Endodermal cell (in vitro differentiated cells): ENCODE measurements around the gene PPP1R16B. TPM values are rescaled to one million over a fixed set of nuclear protein-coding genes. Genes with fewer than 3 reads are reported as not detected.
A peak's percentile ranks its signal among the peaks of the same experiment; 100 is the strongest.

Experiments used
- DNase-seq: peaks from one replicate; pipeline ENCODE4 v3.0.0-alpha.2; 2017
- H3K27ac ChIP-seq: 2 replicates; pipeline ENCODE4 v1.5.1; 2013; ENCODE audit warnings: mild to moderate bottlenecking, low read depth, low read length, moderate library complexity
- H3K27me3 ChIP-seq: 2 replicates; pipeline ENCODE4 v1.6.1; 2013; ENCODE audit warnings: mild to moderate bottlenecking, low read length, moderate library complexity; ENCODE audit not compliant: insufficient read depth, control insufficient read depth, poor library complexity, severe bottlenecking
- H3K36me3 ChIP-seq: 2 replicates; pipeline ENCODE4 v1.7.0; 2013; ENCODE audit warnings: mild to moderate bottlenecking, low read length, moderate library complexity; ENCODE audit not compliant: control insufficient read depth, insufficient read depth
- H3K4me1 ChIP-seq: one replicate; pipeline ENCODE4 v1.7.0; 2013; ENCODE audit warnings: low read length; ENCODE audit not compliant: control insufficient read depth, insufficient read depth
- H3K4me3 ChIP-seq: 2 replicates; pipeline ENCODE4 v1.5.1; 2013; ENCODE audit warnings: mild to moderate bottlenecking, low read length, moderate library complexity
- H3K9ac ChIP-seq: 2 replicates; pipeline ENCODE4 v1.6.1; 2013; ENCODE audit warnings: mild to moderate bottlenecking, low read length, moderate library complexity; ENCODE audit not compliant: poor library complexity, severe bottlenecking; ENCODE audit errors: extremely low read depth
- H3K9me3 ChIP-seq: 2 replicates; pipeline ENCODE4 v1.6.1; 2013; ENCODE audit warnings: mild to moderate bottlenecking, low read length, moderate library complexity; ENCODE audit not compliant: control insufficient read depth
- H3K27ac Mint-ChIP-seq: 2 replicates; pipeline ENCODE4 v1.8.0; 2020; ENCODE audit warnings: mixed read lengths
- H3K27me3 Mint-ChIP-seq: 2 replicates; pipeline ENCODE4 v1.8.0; 2021; ENCODE audit warnings: mild to moderate bottlenecking, mixed read lengths; ENCODE audit not compliant: insufficient read depth
- H3K36me3 Mint-ChIP-seq: 2 replicates; pipeline ENCODE4 v1.8.0; 2020; ENCODE audit warnings: low read depth, mixed read lengths
- H3K4me1 Mint-ChIP-seq: 2 replicates; pipeline ENCODE4 v1.8.0; 2020; ENCODE audit warnings: mixed read lengths
- H3K4me3 Mint-ChIP-seq: 2 replicates; pipeline ENCODE4 v1.8.0; 2020; ENCODE audit warnings: mild to moderate bottlenecking, moderate library complexity, mixed read lengths
- H3K9me3 Mint-ChIP-seq: 2 replicates; pipeline ENCODE4 v1.8.0; 2020; ENCODE audit warnings: mild to moderate bottlenecking, mixed read lengths
- WGBS, 2 experiments: methylation state at CpG; one replicate each; pipeline versions ENCODE4 v1.1.5 to v1.1.7; 2013; ENCODE audit warnings: missing lambda C conversion rate in 2 of 2, mixed read lengths in 1 of 2; ENCODE audit not compliant: insufficient coverage in 1 of 2, insufficient read length in 1 of 2; 5-methylcytosine and 5-hydroxymethylcytosine counted together
- total RNA-seq, 2 donors: library from RNA; stranded (reverse); fragmentation: NEBNext Ultra II Directional in 1 of 2; extraction: Animal tissue kit (Norgen Biotek cat#: 25700) in 1 of 2; gene quantifications; 2 replicates in 1 of 2; 3 replicates in 1 of 2; pipeline ENCODE4 v1.2.1, GENCODE V29; 2021
- TF ChIP-seq, protein P1 (sequence below): fragments of 200-600 bp; sonication (generic); conservative IDR thresholded peaks from 2 replicates; pipeline ENCODE4 v1.5.0; 2021; ENCODE audit warnings: antibody characterized with exemption, mild to moderate bottlenecking

Gene PPP1R16B
- total RNA-seq, 2 donors from 2014 or later: 6.7 to 15.3 TPM

DNA sequence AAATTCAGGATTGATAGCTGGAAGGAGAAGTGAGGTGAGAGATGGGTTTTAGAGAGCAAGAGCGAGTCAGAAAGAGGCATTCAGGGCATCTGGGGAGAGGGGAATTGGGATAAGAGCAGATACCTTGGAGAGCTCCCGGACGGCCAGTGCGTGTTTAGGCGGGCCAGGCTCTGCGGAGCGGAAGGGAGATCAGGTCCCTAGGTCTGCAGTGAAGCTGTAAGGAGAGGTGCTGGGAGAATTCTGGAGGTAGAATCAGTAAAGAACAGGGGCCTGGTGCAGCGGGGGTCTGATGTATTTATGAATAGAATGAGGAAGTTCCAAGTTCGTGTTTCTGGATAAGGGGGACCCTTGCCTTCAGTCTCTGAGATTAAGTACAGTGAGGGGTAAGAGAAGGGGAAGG is 73.4 kb downstream of the PPP1R16B start:
- H3K9me3 Mint-ChIP-seq: no peaks in the 10 kb centered on the region
- H3K27ac Mint-ChIP-seq: no peak overlapping the region
- WGBS, 2 experiments: 40 to 46% methylated on average over 7 to 9 of the region's 9 CpGs
- H3K36me3 ChIP-seq: no peaks in the 10 kb centered on the region
- no peak overlapping the region for H3K4me3 Mint-ChIP-seq
- DNase-seq: peak; percentile 86
- H3K4me1 Mint-ChIP-seq: peaks cover 4% of the 10 kb centered on the region
- no peak overlapping the region for H3K27ac ChIP-seq
- H3K4me1 ChIP-seq: peaks cover 4% of the 10 kb centered on the region
- no peak overlapping the region for H3K4me3 ChIP-seq
- no peaks in the 10 kb centered on the region for H3K9me3 ChIP-seq
- TF ChIP-seq, protein P1, sequence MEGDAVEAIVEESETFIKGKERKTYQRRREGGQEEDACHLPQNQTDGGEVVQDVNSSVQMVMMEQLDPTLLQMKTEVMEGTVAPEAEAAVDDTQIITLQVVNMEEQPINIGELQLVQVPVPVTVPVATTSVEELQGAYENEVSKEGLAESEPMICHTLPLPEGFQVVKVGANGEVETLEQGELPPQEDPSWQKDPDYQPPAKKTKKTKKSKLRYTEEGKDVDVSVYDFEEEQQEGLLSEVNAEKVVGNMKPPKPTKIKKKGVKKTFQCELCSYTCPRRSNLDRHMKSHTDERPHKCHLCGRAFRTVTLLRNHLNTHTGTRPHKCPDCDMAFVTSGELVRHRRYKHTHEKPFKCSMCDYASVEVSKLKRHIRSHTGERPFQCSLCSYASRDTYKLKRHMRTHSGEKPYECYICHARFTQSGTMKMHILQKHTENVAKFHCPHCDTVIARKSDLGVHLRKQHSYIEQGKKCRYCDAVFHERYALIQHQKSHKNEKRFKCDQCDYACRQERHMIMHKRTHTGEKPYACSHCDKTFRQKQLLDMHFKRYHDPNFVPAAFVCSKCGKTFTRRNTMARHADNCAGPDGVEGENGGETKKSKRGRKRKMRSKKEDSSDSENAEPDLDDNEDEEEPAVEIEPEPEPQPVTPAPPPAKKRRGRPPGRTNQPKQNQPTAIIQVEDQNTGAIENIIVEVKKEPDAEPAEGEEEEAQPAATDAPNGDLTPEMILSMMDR: no peak
- no peaks in the 10 kb centered on the region for H3K27me3 Mint-ChIP-seq
- no peaks in the 10 kb centered on the region for H3K27me3 ChIP-seq
- no peak overlapping the region for H3K9ac ChIP-seq
- no peaks in the 10 kb centered on the region for H3K36me3 Mint-ChIP-seq

GRCh38 chr20:38880952-38881735 is 75.6 kb downstream of the PPP1R16B start:
- H3K4me3 Mint-ChIP-seq: no peak overlapping the region
- WGBS, 2 experiments: 82 to 84% methylated on average over 6 to 14 of the region's 14 CpGs
- no peaks in the 10 kb centered on the region for H3K9me3 Mint-ChIP-seq

DNA sequence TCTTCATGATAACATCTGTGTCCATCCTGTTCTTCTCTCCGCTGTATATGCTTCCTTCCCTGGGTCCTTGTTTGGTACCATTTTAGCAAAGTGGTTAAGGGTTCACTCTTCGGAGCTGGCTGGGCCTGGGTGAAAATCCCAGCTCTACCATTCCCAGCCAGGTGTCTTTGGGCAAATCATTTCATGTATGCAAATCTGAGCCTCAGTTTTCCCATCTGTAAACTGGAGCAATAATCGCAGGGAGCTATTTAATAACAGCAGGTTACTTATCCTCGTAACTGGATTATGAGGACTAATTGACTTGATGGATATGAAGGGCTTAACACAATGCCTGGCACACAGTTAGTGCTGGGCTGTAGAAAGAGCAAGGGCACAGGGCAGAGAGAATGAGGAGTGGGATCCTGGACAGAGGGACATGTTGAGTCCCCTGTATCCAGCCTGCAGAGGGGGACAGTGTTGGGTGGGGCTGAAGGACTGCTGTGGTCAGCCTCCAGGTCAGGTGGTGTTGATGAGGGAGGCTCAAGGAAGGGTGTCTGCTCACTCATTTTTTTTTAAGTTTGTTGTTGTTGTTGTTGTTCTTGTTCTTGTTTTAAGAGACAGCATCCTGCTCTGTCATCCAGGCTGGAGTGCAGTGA is 76.4 kb downstream of the PPP1R16B start:
- WGBS, 2 experiments: 90 to 93% methylated on average over 3 to 4 of the region's 4 CpGs
- no peaks in the 10 kb centered on the region for H3K9me3 Mint-ChIP-seq
- H3K4me1 Mint-ChIP-seq: no peaks in the 10 kb centered on the region
- Histone ChIP-seq H3K9me3 (no peaks in the 10 kb centered on the region), H3K4me3 (no peak overlapping the region), H3K9ac (no peak overlapping the region), H3K4me1 (no peaks in the 10 kb centered on the region), H3K27me3 (no peaks in the 10 kb centered on the region), H3K36me3 (no peaks in the 10 kb centered on the region), H3K27ac (no peak overlapping the region)
- no peak overlapping the region for H3K27ac Mint-ChIP-seq
- H3K36me3 Mint-ChIP-seq: no peaks in the 10 kb centered on the region
- DNase-seq: no peak
- TF ChIP-seq, protein P1: no peak
- H3K4me3 Mint-ChIP-seq: no peak overlapping the region
- no peaks in the 10 kb centered on the region for H3K27me3 Mint-ChIP-seq

More at GRCh38 chr20:38880952-38881735, 75.6 kb downstream of the PPP1R16B start:
- DNase-seq: no peak
- Histone ChIP-seq H3K9me3 (no peaks in the 10 kb centered on the region), H3K9ac (no peak overlapping the region), H3K4me1 (no peaks in the 10 kb centered on the region), H3K27ac (no peak overlapping the region), H3K4me3 (no peak overlapping the region), H3K27me3 (no peaks in the 10 kb centered on the region), H3K36me3 (no peaks in the 10 kb centered on the region)
- H3K27ac Mint-ChIP-seq: no peak overlapping the region
- H3K4me1 Mint-ChIP-seq: no peaks in the 10 kb centered on the region
- no peaks in the 10 kb centered on the region for H3K27me3 Mint-ChIP-seq
- H3K36me3 Mint-ChIP-seq: no peaks in the 10 kb centered on the region
- TF ChIP-seq, protein P1: no peak
